GM23248 (cell line): ENCODE results near the gene PICALM. TPM values are rescaled to one million over a fixed set of nuclear protein-coding genes. Genes with fewer than 3 reads are reported as not detected.

Experiments
- DNase-seq: peaks from one replicate; pipeline ENCODE4 v3.0.0-alpha.2; 2015
- H2AFZ ChIP-seq: fragments of 200-600 bp; sonication (generic); 2 replicates; pipeline ENCODE4 v1.6.1; 2016; ENCODE audit warnings: antibody characterized with exemption
- H3F3A ChIP-seq: fragments of 200-600 bp; sonication (generic); 2 replicates; pipeline ENCODE4 v1.6.1; 2016; ENCODE audit warnings: mild to moderate bottlenecking, antibody characterized with exemption, mixed run types; ENCODE audit not compliant: insufficient read depth
- H3K27ac ChIP-seq: fragments of 200-600 bp; sonication (generic); 2 replicates; pipeline ENCODE4 v1.5.1; 2016; ENCODE audit warnings: mild to moderate bottlenecking
- H3K27me3 ChIP-seq: fragments of 200-600 bp; sonication (generic); replicated peaks from 2 replicates; pipeline ENCODE4 v1.6.1; 2016; ENCODE audit warnings: mild to moderate bottlenecking; ENCODE audit not compliant: insufficient read depth
- H3K36me3 ChIP-seq: fragments of 200-600 bp; sonication (generic); 2 replicates; pipeline ENCODE4 v1.6.1; 2016; ENCODE audit warnings: low read depth, mild to moderate bottlenecking
- H3K4me1 ChIP-seq: fragments of 200-600 bp; sonication (generic); 2 replicates; pipeline ENCODE4 v1.6.1; 2016; ENCODE audit warnings: mild to moderate bottlenecking; ENCODE audit not compliant: insufficient read depth
- H3K4me2 ChIP-seq: fragments of 200-600 bp; sonication (generic); one replicate; pipeline ENCODE4 v1.6.1; 2016; ENCODE audit warnings: mild to moderate bottlenecking; ENCODE audit not compliant: unreplicated experiment
- H3K4me3 ChIP-seq: fragments of 200-600 bp; sonication (generic); 2 replicates; pipeline ENCODE4 v1.5.1; 2016; ENCODE audit warnings: mild to moderate bottlenecking
- H3K79me2 ChIP-seq: fragments of 200-600 bp; sonication (generic); 2 replicates; pipeline ENCODE4 v1.6.1; 2016; ENCODE audit warnings: mild to moderate bottlenecking; ENCODE audit not compliant: insufficient read depth
- H3K9ac ChIP-seq: fragments of 200-600 bp; sonication (generic); 2 replicates; pipeline ENCODE4 v1.6.1; 2016; ENCODE audit warnings: mild to moderate bottlenecking
- H3K9me2 ChIP-seq: fragments of 200-600 bp; sonication (generic); 2 replicates; pipeline ENCODE4 v1.6.1; 2016; ENCODE audit warnings: mixed run types, mild to moderate bottlenecking, moderate library complexity; ENCODE audit not compliant: insufficient read depth
- H3K9me3 ChIP-seq: fragments of 200-600 bp; sonication (generic); one replicate; pipeline ENCODE4 v1.6.1; 2017; ENCODE audit warnings: low read depth
- H4K20me1 ChIP-seq: fragments of 200-600 bp; sonication (generic); 2 replicates; pipeline ENCODE4 v1.6.0; 2016; ENCODE audit not compliant: insufficient read depth
- EZH2 ChIP-seq: fragments of 200-600 bp; sonication (generic); IDR thresholded peaks from 2 replicates; pipeline ENCODE4 v1.6.1; 2018; ENCODE audit warnings: antibody characterized with exemption, mild to moderate bottlenecking; ENCODE audit not compliant: insufficient read depth, poor library complexity, severe bottlenecking
- EZH2phosphoT487 ChIP-seq: fragments of 200-600 bp; sonication (generic); IDR thresholded peaks from 2 replicates; pipeline ENCODE4 v1.6.1; 2018; ENCODE audit warnings: antibody characterized with exemption, moderate library complexity, mild to moderate bottlenecking, low read depth; ENCODE audit not compliant: insufficient read depth
- WGBS, 2 experiments: methylation state at CpG; one replicate each; pipeline ENCODE4 v1.1.6; 2015 to 2017; ENCODE audit warnings: low lambda C conversion rate in 2 of 2, low coverage in 1 of 2; ENCODE audit errors: missing lambda C conversion rate in 2 of 2; 5-methylcytosine and 5-hydroxymethylcytosine counted together
- in situ Hi-C: fragments of 300-500 bp; cut with MboI; formaldehyde crosslinking; loops from 2 replicates; pipeline ENCODE4 v1.15.0; 2020
- polyA plus RNA-seq: library from polyadenylated mRNA; unstranded; fragments of >200 nt; fragmentation: Nextera tagmentation; extraction: Ambion mirVana; gene quantifications from 2 replicates; pipeline ENCODE4 v1.2.1, GENCODE V29; 2016
- total RNA-seq: library from RNA; depleted of rRNA; stranded (reverse); fragments of >200 nt; shearing (Covaris generic); gene quantifications from 2 replicates; pipeline ENCODE4 v1.2.3, GENCODE V29; 2014

Gene PICALM
- total and polyA plus RNA-seq, 2 experiments from 2014 or later: 73.2 to 310 TPM

DNA sequence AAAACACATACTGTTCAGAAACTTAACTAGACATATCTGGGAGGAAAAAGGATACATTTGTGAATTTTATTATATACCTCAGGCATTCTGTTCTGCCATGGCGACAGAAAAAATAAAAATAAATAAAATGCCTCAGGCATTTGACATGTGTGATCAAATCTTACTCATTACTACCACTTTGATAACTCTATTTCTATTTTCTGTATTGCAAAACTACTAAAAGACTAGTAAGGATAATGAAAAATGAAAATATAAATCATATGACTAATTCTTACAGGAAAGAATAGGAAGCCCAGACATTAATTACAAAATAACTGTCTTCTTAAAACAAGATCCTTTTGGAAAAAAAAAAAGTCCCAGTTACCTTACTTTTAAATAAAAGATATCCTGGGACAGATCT is 5.3 kb downstream of the PICALM start:
- Histone ChIP-seq H3K4me2 (peak overlapping the region; percentile 96), H3K27ac (peak overlapping the region; percentile 100), H2AFZ (no peak overlapping the region), H3F3A (peaks cover 70% of the 10 kb centered on the region), H3K9me3 (no peaks in the 10 kb centered on the region), H3K36me3 (no peaks in the 10 kb centered on the region; the same call in 1 of the 2 replicates), H3K9ac (peak overlapping the region; percentile 89), H4K20me1 (peaks cover 49% of the 10 kb centered on the region; the same call in 1 of the 2 replicates), H3K9me2 (no peaks in the 10 kb centered on the region), H3K27me3 (no peaks in the 10 kb centered on the region), H3K4me3 (peak overlapping the region; percentile 98), H3K79me2 (peaks cover 100% of the 10 kb centered on the region), H3K4me1 (peaks cover 51% of the 10 kb centered on the region)
- 22 to 30% methylated on average over 1 of the region's 1 CpG for WGBS, 2 experiments
- no peak for TF ChIP-seq EZH2phosphoT487
- TF ChIP-seq EZH2: no peak
- in situ Hi-C loops: no loop called here
- DNase-seq: peak; percentile 69

DNA sequence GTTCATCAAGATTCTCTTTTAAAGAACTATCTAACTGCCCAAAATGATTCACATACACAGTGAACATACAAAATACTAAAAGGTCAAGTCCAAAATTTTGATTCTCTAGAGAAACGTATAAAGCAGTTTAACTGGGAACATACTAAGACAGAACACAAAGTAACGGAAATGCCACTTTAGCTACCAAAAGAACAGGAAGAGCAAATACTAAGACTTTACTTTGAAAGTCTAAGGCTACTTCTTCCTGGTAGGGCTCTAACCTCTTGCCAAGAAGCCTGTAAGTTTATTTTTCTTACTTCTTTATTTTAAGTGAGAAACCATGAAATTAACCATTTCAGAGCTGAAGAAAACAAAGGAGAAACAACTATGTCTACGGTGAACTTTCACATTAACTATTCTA is 6.2 kb downstream of the PICALM start:
- Histone ChIP-seq H3K79me2 (peaks cover 100% of the 10 kb centered on the region), H3F3A (peaks cover 75% of the 10 kb centered on the region), H2AFZ (no peak overlapping the region), H3K4me1 (peaks cover 58% of the 10 kb centered on the region), H3K36me3 (no peaks in the 10 kb centered on the region), H3K27ac (peak overlapping the region; percentile 100), H4K20me1 (peaks cover 57% of the 10 kb centered on the region; the same call in 1 of the 2 replicates), H3K9me3 (no peaks in the 10 kb centered on the region), H3K9ac (peak overlapping the region; percentile 89), H3K9me2 (no peaks in the 10 kb centered on the region), H3K4me2 (peak overlapping the region; percentile 96), H3K4me3 (peak overlapping the region; percentile 98), H3K27me3 (no peaks in the 10 kb centered on the region)
- TF ChIP-seq EZH2 (no peak), EZH2phosphoT487 (no peak)
- DNase-seq: peak; percentile 48
- in situ Hi-C loops: no loop called here
- WGBS, 2 experiments: 45 to 46% methylated on average over 3 of the region's 3 CpGs

DNA sequence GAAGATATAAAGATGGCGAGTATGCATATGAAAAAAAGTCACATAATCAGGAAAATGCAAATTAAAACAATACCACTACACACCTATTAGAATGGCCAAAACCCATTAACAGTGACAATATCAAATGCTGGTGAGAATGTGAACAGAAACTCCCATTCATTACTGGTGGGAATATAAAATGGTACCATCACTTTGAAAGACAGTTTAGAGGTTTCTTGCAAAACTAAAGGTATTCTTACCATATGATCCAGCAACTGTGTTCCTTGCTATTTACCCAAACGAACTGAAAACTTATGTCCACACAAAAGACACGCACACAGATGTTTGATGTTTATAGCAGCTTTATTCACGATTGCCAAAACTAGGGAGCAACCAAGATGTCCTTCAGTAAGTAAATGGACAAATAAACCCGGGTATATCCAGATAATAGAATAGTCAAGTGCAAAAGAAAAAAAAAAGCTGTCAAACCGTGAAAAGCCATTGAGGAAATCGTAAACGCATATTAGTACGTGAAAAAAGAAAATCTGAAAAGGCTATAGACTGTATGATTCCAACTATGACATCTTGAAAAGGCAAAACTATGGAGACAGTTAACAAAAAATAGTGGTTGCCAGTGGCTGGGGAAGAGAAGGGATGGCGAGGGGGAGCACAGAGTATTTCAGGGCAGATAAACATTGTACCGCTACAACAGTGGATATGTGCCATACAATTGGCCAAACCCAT is 7.2 kb downstream of the PICALM start:
- H3K4me3 ChIP-seq: 0 out of 2 replicates have a peak overlapping the region, but pooled peaks have one; percentile 98
- no peak for DNase-seq
- no peaks in the 10 kb centered on the region for H3K9me2 ChIP-seq
- no peak overlapping the region for H2AFZ ChIP-seq
- no peaks in the 10 kb centered on the region; the same call in 1 of the 2 replicates for H3K36me3 ChIP-seq
- in situ Hi-C loops: no loop called here
- no peaks in the 10 kb centered on the region for H3K27me3 ChIP-seq
- H3K4me2 ChIP-seq: peak overlapping the region; percentile 96
- WGBS, 2 experiments: 89 to 91% methylated on average over 11 of the region's 11 CpGs
- peak overlapping the region; percentile 2; the same call in 1 of the 2 replicates for H3K27ac ChIP-seq
- peaks cover 100% of the 10 kb centered on the region for H3K79me2 ChIP-seq
- peaks cover 60% of the 10 kb centered on the region; the same call in 1 of the 2 replicates for H4K20me1 ChIP-seq
- H3K4me1 ChIP-seq: peaks cover 60% of the 10 kb centered on the region
- no peak for TF ChIP-seq EZH2
- no peak for TF ChIP-seq EZH2phosphoT487
- H3K9ac ChIP-seq: no peak overlapping the region
- H3K9me3 ChIP-seq: no peaks in the 10 kb centered on the region
- peaks cover 67% of the 10 kb centered on the region for H3F3A ChIP-seq

DNA sequence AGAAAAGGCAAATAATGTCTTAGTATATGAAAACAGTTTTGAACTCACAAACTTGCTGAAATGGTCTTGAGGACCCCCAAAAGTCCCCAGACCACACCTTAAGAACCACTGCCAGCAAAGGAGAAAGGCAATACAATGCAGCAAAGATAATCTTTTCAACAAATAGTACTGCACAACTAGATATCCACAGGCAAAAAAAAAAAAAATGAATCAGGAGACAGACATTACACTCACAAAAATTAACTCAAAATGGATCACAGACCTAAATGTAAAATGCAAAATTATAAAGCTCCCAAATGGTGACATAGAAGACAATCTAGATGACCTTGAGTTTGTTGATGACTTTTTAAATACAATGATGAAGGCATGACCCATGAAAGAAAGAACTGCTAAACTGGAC is 8.3 kb downstream of the PICALM start:
- peaks cover 100% of the 10 kb centered on the region for H3K79me2 ChIP-seq
- H3K4me2 ChIP-seq: no peak overlapping the region
- in situ Hi-C loops: no loop called here
- H3K27me3 ChIP-seq: no peaks in the 10 kb centered on the region
- H3K4me1 ChIP-seq: peaks cover 60% of the 10 kb centered on the region
- H3K36me3 ChIP-seq: no peaks in the 10 kb centered on the region; the same call in 1 of the 2 replicates
- H3K9me3 ChIP-seq: no peaks in the 10 kb centered on the region
- no peak overlapping the region for H3K4me3 ChIP-seq
- peaks cover 62% of the 10 kb centered on the region for H3F3A ChIP-seq
- no peak for DNase-seq
- H3K9me2 ChIP-seq: no peaks in the 10 kb centered on the region
- H3K9ac ChIP-seq: no peak overlapping the region
- 0 out of 2 replicates have a peak overlapping the region, but pooled peaks have one; percentile 6 for H3K27ac ChIP-seq
- peaks cover 57% of the 10 kb centered on the region; the same call in 1 of the 2 replicates for H4K20me1 ChIP-seq
- no peak overlapping the region for H2AFZ ChIP-seq
- TF ChIP-seq EZH2: no peak
- TF ChIP-seq EZH2phosphoT487: no peak
